Panc1 (cell line): ENCODE data around the gene CCDC85C.

Source experiments
- POLR2AphosphoS5 ChIP-seq: IDR thresholded peaks from 2 replicates; pipeline ENCODE4 v1.6.1; 2012; ENCODE audit warnings: mild to moderate bottlenecking, low read depth, low read length, moderate library complexity
- TF ChIP-seq, protein P1 (sequence below): fragments of 450-650 bp; IDR thresholded peaks from 2 replicates; pipeline ENCODE4 v1.5.1; 2017; ENCODE audit warnings: mild to moderate bottlenecking

DNA sequence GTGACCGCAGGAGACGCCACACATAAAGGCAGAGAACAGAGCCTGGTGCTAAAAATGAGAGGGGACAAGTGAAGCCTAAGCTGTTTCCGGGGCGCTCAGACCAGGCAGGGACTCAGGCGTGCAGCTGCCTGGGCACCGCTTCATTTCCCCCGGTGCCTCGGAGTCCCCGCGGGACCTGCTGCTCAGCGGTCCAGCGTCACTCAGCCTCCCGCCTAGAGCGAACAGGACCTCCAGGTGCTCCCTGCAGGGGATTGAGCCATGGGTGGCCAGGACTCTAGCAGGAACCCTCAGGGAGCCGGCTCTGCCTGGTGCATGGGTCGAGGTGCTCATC is 31.0 kb downstream of the CCDC85C start:
- TF ChIP-seq, protein P1, sequence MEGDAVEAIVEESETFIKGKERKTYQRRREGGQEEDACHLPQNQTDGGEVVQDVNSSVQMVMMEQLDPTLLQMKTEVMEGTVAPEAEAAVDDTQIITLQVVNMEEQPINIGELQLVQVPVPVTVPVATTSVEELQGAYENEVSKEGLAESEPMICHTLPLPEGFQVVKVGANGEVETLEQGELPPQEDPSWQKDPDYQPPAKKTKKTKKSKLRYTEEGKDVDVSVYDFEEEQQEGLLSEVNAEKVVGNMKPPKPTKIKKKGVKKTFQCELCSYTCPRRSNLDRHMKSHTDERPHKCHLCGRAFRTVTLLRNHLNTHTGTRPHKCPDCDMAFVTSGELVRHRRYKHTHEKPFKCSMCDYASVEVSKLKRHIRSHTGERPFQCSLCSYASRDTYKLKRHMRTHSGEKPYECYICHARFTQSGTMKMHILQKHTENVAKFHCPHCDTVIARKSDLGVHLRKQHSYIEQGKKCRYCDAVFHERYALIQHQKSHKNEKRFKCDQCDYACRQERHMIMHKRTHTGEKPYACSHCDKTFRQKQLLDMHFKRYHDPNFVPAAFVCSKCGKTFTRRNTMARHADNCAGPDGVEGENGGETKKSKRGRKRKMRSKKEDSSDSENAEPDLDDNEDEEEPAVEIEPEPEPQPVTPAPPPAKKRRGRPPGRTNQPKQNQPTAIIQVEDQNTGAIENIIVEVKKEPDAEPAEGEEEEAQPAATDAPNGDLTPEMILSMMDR: no peak
- TF ChIP-seq POLR2AphosphoS5: no peak
